Transverse colon (tissue), 3 donors: ENCODE measurements around the gene HHATL.

Experiments used
- CTCF ChIP-seq, 5 experiments: fragments of 200-600 bp in 3 of 5; fragments of 450-650 bp in 2 of 5; sonication (generic) in 3 of 5; IDR thresholded peaks; 1 replicate in 2 of 5; 2 replicates in 3 of 5; pipeline ENCODE4 v1.5.1; 2016 to 2017; ENCODE audit warnings: antibody characterized with exemption in 5 of 5, inconsistent platforms in 3 of 5, mild to moderate bottlenecking in 2 of 5, moderate library complexity in 1 of 5
- EP300 ChIP-seq: sonication (generic); formaldehyde crosslinking; IDR thresholded peaks from one replicate; pipeline ENCODE4 v1.6.1; 2017; ENCODE audit warnings: antibody characterized with exemption, low read depth
- POLR2A ChIP-seq: fragments of 450-650 bp; IDR thresholded peaks from one replicate; pipeline ENCODE4 v1.6.1; 2016; ENCODE audit warnings: antibody characterized with exemption, mild to moderate bottlenecking, moderate library complexity

- no peak for TF ChIP-seq POLR2A
- no peak for TF ChIP-seq CTCF (IDR thresholded peaks at IDR 0.05)
- TF ChIP-seq EP300, result no peak
These were observed 45.0 kb upstream of the HHATL start for GRCh38 chr3:42747581-42747980.
